ENCODE measurements around the gene FOSB.

DNA sequence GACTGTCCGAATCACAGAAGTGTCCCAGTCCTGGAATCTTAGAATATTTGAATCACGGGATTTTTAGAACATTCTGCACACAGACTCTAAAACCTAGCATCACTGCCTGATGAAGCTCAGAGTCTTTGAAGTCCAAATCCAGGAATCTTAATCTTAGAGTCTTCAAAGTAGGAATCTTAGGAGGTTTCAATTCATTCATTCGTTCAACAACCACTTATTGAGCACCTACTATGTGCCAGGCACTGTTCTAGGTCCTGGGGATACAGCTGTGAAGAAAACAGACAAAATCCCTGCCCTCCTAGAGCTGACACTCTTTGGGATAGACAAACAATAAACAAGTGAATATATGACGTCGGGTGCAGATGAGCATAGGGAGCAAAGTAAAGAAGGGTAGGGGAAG is 27.4 kb downstream of the FOSB start:
- TF ChIP-seq, protein P1, sequence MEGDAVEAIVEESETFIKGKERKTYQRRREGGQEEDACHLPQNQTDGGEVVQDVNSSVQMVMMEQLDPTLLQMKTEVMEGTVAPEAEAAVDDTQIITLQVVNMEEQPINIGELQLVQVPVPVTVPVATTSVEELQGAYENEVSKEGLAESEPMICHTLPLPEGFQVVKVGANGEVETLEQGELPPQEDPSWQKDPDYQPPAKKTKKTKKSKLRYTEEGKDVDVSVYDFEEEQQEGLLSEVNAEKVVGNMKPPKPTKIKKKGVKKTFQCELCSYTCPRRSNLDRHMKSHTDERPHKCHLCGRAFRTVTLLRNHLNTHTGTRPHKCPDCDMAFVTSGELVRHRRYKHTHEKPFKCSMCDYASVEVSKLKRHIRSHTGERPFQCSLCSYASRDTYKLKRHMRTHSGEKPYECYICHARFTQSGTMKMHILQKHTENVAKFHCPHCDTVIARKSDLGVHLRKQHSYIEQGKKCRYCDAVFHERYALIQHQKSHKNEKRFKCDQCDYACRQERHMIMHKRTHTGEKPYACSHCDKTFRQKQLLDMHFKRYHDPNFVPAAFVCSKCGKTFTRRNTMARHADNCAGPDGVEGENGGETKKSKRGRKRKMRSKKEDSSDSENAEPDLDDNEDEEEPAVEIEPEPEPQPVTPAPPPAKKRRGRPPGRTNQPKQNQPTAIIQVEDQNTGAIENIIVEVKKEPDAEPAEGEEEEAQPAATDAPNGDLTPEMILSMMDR (conservative IDR thresholded peaks at IDR 0.05; ENCODE audit: low read depth, low read length) = no peak
- no peak for TF ChIP-seq EZH2 (IDR thresholded peaks at IDR 0.05; ENCODE audit: borderline replicate concordance, low read depth, low read length, poor library complexity, severe bottlenecking)

Data from A673 (cell line).